ENCODE results near the gene SLC22A4.
A peak's percentile ranks its signal among the peaks of the same experiment; 100 is the strongest.

SLC22A4 gene

GRCh38 chr5:132277971-132278853 is 16.0 kb upstream of the SLC22A4 start:
- Histone ChIP-seq H3K4me3 (ENCODE audit: low read depth in 1 of 2, low read length in 2 of 2) (peak overlapping the region; percentile 31 to 34), H3K27ac (ENCODE audit: low read depth, low read length) (peak overlapping the region; percentile 59), H3K4me1 (ENCODE audit: control insufficient read depth in 1 of 2, insufficient read depth in 2 of 2, low read length in 2 of 2) (peaks cover 38 to 43% of the 10 kb centered on the region in 2 donors), H3K27me3 (ENCODE audit: control insufficient read depth in 1 of 2, insufficient read depth in 2 of 2, low read length in 2 of 2) (no peaks in the 10 kb centered on the region), H3K9me3 (ENCODE audit: control insufficient read depth in 1 of 2, low read length in 2 of 2) (no peaks in the 10 kb centered on the region), H3K36me3 (ENCODE audit: control insufficient read depth in 1 of 2, insufficient read depth in 2 of 2, low read length in 2 of 2) (no peaks in the 10 kb centered on the region), H3K9ac (ENCODE audit: low read depth in 1 of 2, low read length in 2 of 2) (no peak overlapping the region)

DNA sequence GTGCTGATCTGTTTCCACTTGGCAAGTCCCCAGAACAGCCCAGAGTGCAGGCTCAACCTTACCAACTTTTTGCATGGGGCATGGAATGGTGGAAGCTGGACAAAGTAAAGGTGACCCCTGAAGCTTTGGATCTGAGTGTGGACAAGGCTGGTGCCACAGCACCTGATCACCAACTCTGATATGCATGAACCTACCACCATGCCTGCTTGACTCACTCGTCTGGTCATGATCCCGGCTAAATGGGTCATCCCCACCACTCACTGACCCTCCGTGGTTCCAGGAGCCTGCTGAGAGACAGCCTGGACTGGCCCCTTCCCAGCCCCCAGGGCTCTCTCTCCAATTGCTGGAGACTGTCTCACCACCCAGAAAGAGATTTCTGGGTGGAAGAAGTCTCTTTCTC is 14.4 kb upstream of the SLC22A4 start:
- Histone ChIP-seq H3K27ac (ENCODE audit: low read depth, low read length) (no peak overlapping the region), H3K4me3 (ENCODE audit: low read depth in 1 of 2, low read length in 2 of 2) (no peak overlapping the region), H3K36me3 (ENCODE audit: control insufficient read depth in 1 of 2, insufficient read depth in 2 of 2, low read length in 2 of 2) (no peaks in the 10 kb centered on the region), H3K9ac (ENCODE audit: low read depth in 1 of 2, low read length in 2 of 2) (no peak overlapping the region), H3K9me3 (ENCODE audit: control insufficient read depth in 1 of 2, low read length in 2 of 2) (no peaks in the 10 kb centered on the region), H3K4me1 (ENCODE audit: control insufficient read depth in 1 of 2, insufficient read depth in 2 of 2, low read length in 2 of 2) (peaks cover 22 to 27% of the 10 kb centered on the region in 2 donors), H3K27me3 (ENCODE audit: control insufficient read depth in 1 of 2, insufficient read depth in 2 of 2, low read length in 2 of 2) (no peaks in the 10 kb centered on the region)

DNA sequence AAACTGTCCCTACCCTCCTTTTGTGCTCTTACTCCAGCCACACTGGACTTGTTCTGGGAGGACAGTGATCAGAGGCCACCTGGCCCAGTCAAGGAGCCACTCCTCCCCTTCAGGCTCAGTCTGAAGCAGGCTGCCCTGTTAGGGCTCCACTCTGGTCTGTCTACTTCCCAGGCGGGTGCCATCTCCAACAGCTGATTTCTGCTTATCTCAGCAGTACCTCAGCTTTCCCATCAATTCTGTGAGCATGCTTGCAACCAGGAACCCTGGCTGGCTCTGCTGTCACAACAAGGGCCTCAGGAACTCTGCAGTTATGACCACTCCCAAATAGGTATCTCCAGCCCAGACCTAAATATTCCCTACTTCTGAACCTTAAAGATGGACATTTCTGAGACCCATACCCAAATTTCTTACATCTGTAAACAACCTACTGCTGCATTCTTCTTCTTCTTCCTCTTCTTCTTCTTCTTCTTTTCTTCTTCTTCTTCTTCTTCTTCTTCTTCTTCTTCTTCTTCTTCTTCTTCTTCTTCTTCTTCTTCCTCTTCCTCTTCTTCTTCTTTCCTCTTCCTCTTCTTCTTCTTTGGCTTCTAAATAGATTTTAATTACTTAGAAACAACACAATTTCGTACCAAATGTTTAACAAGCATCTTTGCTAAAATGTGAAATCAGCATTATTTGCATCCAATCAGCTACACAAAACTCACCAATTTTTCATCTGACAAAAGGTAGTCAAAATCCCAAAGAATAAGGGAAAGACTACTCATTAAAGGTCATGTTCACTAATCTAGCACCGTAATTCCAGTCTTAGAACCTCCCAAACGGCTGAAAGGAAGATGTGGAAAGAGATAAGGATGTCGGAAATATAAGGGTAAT is 13.6 kb upstream of the SLC22A4 start:
- H3K27ac ChIP-seq (ENCODE audit: low read depth, low read length) = no peak overlapping the region
- H3K9ac ChIP-seq (ENCODE audit: low read depth in 1 of 2, low read length in 2 of 2) = no peak overlapping the region
- H3K4me1 ChIP-seq (ENCODE audit: control insufficient read depth in 1 of 2, insufficient read depth in 2 of 2, low read length in 2 of 2) = peaks cover 22 to 25% of the 10 kb centered on the region in 2 donors
- no peaks in the 10 kb centered on the region for H3K9me3 ChIP-seq (ENCODE audit: control insufficient read depth in 1 of 2, low read length in 2 of 2)
- no peak overlapping the region for H3K4me3 ChIP-seq (ENCODE audit: low read depth in 1 of 2, low read length in 2 of 2)
- H3K27me3 ChIP-seq (ENCODE audit: control insufficient read depth in 1 of 2, insufficient read depth in 2 of 2, low read length in 2 of 2) = no peaks in the 10 kb centered on the region
- no peaks in the 10 kb centered on the region for H3K36me3 ChIP-seq (ENCODE audit: control insufficient read depth in 1 of 2, insufficient read depth in 2 of 2, low read length in 2 of 2)

- Histone ChIP-seq H3K27me3 (ENCODE audit: control insufficient read depth in 1 of 2, insufficient read depth in 2 of 2, low read length in 2 of 2) (no peaks in the 10 kb centered on the region), H3K27ac (ENCODE audit: low read depth, low read length) (no peak overlapping the region), H3K4me3 (ENCODE audit: low read depth in 1 of 2, low read length in 2 of 2) (no peak overlapping the region), H3K36me3 (ENCODE audit: control insufficient read depth in 1 of 2, insufficient read depth in 2 of 2, low read length in 2 of 2) (no peaks in the 10 kb centered on the region), H3K4me1 (ENCODE audit: control insufficient read depth in 1 of 2, insufficient read depth in 2 of 2, low read length in 2 of 2) (peaks cover 22 to 23% of the 10 kb centered on the region in 2 donors), H3K9ac (ENCODE audit: low read depth in 1 of 2, low read length in 2 of 2) (no peak overlapping the region), H3K9me3 (ENCODE audit: control insufficient read depth in 1 of 2, low read length in 2 of 2) (no peaks in the 10 kb centered on the region)
Measured at GRCh38 chr5:132281856-132282614, 12.2 kb upstream of the SLC22A4 start.

DNA sequence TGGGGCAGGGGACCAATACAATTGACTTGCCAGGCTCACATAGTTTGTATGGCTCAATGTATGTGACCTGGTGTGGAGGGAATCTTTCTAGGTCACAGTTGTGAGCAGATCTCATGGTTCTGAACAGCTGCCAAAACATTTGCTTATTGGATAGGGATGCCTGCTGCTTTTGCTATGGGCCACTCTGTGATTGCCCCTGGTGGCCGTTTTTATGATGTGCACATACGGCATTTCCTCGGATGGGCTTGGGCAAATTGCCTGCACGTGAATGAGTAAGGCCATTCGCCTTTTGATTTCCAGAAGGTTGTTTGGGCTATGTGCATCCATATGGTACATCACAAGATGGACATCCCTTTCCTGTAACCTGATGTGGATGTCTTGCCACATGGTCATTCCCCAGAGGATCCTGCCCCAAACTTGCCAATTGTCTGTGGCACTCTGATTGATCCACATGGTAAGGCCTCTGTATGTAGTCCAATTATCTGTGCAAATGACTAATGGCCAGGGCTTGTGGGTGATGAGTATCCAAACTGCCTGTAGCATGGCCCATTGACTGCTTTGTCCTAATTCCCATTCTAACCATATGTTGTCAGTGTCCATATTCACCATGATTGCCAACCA is 10.7 kb upstream of the SLC22A4 start:
- no peaks in the 10 kb centered on the region for H3K27me3 ChIP-seq (ENCODE audit: control insufficient read depth in 1 of 2, insufficient read depth in 2 of 2, low read length in 2 of 2)
- no peaks in the 10 kb centered on the region for H3K36me3 ChIP-seq (ENCODE audit: control insufficient read depth in 1 of 2, insufficient read depth in 2 of 2, low read length in 2 of 2)
- H3K9me3 ChIP-seq (ENCODE audit: control insufficient read depth in 1 of 2, low read length in 2 of 2) = no peaks in the 10 kb centered on the region
- H3K4me3 ChIP-seq (ENCODE audit: low read depth in 1 of 2, low read length in 2 of 2) = no peak overlapping the region
- no peak overlapping the region for H3K27ac ChIP-seq (ENCODE audit: low read depth, low read length)
- no peak overlapping the region for H3K9ac ChIP-seq (ENCODE audit: low read depth in 1 of 2, low read length in 2 of 2)
- H3K4me1 ChIP-seq (ENCODE audit: control insufficient read depth in 1 of 2, insufficient read depth in 2 of 2, low read length in 2 of 2) = peaks cover 10 to 11% of the 10 kb centered on the region in 2 donors

DNA sequence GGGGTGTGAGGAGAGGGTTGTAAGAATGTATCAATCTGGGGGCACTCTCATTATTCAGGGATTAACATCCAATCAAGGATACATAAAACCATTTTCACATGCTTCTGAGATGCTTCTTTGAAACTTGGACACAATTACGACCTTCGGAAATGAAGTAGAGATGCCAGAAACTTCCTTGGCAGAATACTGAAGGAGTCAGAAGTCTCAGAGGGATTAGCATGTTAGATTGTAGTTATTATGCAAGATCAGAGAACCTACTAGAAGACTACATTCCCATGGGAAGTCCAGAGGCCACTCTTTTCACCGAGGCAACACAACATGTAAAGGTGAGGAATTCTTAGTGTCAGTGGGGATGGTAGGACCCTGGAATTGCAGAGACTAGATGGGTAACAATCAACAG is 5.1 kb upstream of the SLC22A4 start:
- Histone ChIP-seq H3K4me3 (ENCODE audit: low read depth in 1 of 2, low read length in 2 of 2) (no peak overlapping the region), H3K36me3 (ENCODE audit: control insufficient read depth in 1 of 2, insufficient read depth in 2 of 2, low read length in 2 of 2) (no peaks in the 10 kb centered on the region), H3K9ac (ENCODE audit: low read depth in 1 of 2, low read length in 2 of 2) (no peak overlapping the region), H3K27ac (ENCODE audit: low read depth, low read length) (no peak overlapping the region), H3K4me1 (ENCODE audit: control insufficient read depth in 1 of 2, insufficient read depth in 2 of 2, low read length in 2 of 2) (peaks cover 12 to 17% of the 10 kb centered on the region in 2 donors), H3K27me3 (ENCODE audit: control insufficient read depth in 1 of 2, insufficient read depth in 2 of 2, low read length in 2 of 2) (no peaks in the 10 kb centered on the region), H3K9me3 (ENCODE audit: control insufficient read depth in 1 of 2, low read length in 2 of 2) (no peaks in the 10 kb centered on the region)

GRCh38 chr5:132291026-132291425 is 3.2 kb upstream of the SLC22A4 start:
- H3K4me3 ChIP-seq (ENCODE audit: low read depth in 1 of 2, low read length in 2 of 2) = no peak overlapping the region
- H3K9me3 ChIP-seq (ENCODE audit: control insufficient read depth in 1 of 2, low read length in 2 of 2) = no peaks in the 10 kb centered on the region
- no peaks in the 10 kb centered on the region for H3K27me3 ChIP-seq (ENCODE audit: control insufficient read depth in 1 of 2, insufficient read depth in 2 of 2, low read length in 2 of 2)
- no peak overlapping the region for H3K9ac ChIP-seq (ENCODE audit: low read depth in 1 of 2, low read length in 2 of 2)
- no peak overlapping the region for H3K27ac ChIP-seq (ENCODE audit: low read depth, low read length)
- H3K4me1 ChIP-seq (ENCODE audit: control insufficient read depth in 1 of 2, insufficient read depth in 2 of 2, low read length in 2 of 2) = peaks cover 20 to 33% of the 10 kb centered on the region in 2 donors
- no peaks in the 10 kb centered on the region for H3K36me3 ChIP-seq (ENCODE audit: control insufficient read depth in 1 of 2, insufficient read depth in 2 of 2, low read length in 2 of 2)

DNA sequence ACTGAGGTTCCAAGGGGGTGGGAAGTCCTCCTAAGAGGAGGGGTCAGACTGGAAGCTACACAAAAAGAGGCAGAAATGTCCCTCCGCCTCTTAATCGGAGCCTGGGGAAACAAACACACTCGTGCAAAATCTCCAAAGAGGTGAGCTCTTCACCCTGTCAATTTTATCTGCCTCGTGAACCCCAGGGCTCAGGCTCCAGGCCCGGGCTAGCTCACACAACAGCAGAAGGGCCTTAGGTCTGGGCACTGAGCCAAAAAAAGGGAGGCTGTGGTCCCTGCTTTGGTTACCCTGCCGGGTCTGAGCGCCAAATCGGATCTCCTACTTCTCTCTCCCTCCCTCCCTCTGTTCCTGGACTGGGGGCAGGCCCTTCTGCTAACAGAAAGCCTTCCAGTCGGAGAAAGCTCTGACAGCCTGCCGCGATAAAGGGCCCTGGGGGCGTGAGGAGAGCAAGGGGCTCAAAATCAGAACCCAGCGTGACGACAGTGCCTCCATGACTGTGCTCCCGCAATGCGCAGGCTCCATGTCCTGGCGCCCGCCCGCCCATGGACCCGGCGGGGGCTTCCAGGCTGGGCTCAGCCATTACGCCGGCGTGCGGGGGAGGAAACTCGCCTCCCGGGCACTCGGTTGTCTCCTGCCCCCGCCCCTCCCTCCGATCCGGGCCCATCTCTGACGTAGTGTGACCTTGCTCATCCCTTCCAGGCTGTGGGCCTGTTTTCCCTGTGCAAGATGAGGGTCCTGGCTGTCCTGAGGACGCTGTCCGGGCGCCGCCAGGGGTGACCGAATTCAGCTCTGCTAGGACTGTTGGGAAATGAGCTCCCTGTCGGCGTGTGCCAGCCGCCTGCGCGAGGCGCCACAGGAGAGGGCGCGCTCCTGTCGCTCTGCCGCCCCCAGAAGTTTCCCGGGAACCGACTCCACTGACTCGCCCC is 865 bp upstream of the SLC22A4 start:
- Histone ChIP-seq H3K36me3 (ENCODE audit: control insufficient read depth in 1 of 2, insufficient read depth in 2 of 2, low read length in 2 of 2) (no peaks in the 10 kb centered on the region), H3K4me3 (ENCODE audit: low read depth in 1 of 2, low read length in 2 of 2) (peak overlapping the region; percentile 81 to 84), H3K9me3 (ENCODE audit: control insufficient read depth in 1 of 2, low read length in 2 of 2) (no peaks in the 10 kb centered on the region), H3K4me1 (ENCODE audit: control insufficient read depth in 1 of 2, insufficient read depth in 2 of 2, low read length in 2 of 2) (peaks cover 21 to 33% of the 10 kb centered on the region in 2 donors), H3K27ac (ENCODE audit: low read depth, low read length) (peak overlapping the region; percentile 97), H3K9ac (ENCODE audit: low read depth in 1 of 2, low read length in 2 of 2) (peak overlapping the region; percentile 84 to 93), H3K27me3 (ENCODE audit: control insufficient read depth in 1 of 2, insufficient read depth in 2 of 2, low read length in 2 of 2) (no peaks in the 10 kb centered on the region)
